ENCODE results near the gene ARHGAP33.
"Not testable (repeated sequence)": the region's sequence is repeated elsewhere in the genome, so short reads cannot be mapped to it uniquely, and the experiment has no call there.

Gene ARHGAP33

DNA sequence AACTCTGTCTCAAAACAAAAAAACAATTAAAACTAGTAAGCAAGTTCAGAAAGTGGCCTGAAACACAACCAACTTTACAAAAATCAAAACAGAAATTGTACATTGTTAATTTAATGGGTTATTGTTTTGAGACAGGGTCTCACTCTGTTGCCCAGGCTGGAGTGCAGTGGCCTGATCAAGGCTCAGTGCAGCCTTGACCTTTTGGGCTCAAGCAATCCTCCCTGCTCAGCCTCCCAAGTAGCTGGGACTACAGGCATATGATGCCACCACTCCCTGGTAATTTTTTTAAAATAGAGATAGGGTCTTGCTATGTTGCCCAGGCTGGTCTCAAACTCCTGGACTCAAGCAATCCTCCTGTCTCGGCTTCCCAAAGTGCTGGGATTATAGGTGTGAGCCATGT, 20.2 kb downstream of the ARHGAP33 start:
- DNase-seq, result not testable (repeated sequence)

DNA sequence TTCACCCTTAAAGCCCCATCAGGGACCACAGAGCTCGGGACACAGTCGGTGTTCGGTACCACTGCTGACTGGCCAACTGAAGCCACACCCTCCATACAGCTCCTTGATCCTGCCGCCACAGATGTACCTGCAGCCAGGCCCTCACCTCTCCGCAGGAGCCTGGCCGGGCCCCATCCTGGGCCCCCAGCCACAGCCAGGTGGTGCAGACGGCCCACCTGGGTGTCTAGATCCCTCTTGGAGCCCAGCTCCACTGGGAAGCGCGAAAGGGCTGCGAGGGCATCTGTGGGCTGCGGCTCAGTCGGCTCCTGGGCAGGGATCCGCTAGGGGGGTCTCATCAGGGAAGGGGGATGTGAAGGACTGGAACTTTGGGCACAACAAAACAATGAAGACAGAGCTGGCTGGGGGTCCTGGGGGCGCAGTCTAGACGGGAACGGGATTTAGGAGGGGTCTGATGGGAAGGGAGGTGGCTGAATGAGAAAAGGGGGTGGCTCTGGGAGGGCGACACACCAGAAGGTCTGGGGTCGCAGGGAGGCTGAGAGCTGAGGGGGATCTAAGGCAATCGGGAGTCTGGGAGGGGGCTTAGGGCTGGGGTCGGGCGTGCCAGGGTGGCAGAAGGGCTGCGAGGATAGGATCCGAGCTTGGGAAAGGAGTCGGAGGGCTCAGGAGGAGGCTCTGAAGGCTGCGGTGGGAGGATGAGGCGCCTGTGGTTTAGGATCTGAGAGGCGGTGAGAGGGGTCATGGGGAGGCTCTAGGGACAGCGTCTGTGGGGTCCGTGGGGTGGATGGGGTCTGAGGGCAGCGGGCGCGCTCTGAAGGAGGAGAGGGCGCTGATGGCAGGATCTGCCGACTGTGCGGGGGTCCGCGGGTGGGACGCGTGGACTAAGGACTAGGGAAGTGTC, 21.5 kb downstream of the ARHGAP33 start:
- no peak for DNase-seq

DNA sequence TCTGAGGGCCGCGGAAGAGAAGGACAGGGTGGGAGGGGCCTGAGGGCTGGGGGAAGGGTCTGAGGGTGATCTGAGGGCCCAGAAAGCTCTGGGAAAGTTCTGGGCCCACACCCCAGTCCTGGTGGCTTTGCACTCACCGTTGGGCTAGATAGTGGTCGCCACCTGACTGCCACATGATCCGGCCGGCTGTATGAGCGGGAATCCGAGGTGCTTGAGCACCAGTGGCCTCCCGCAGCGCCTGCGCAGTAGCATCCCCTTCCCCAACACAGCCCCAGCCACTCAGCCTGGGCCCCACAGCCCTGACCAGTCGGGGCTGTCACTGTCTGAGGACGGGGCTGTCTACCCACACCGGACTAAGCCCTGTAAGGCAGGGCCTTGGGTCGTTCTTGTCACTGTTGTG, 22.3 kb downstream of the ARHGAP33 start:
- DNase-seq, result no peak

DNA sequence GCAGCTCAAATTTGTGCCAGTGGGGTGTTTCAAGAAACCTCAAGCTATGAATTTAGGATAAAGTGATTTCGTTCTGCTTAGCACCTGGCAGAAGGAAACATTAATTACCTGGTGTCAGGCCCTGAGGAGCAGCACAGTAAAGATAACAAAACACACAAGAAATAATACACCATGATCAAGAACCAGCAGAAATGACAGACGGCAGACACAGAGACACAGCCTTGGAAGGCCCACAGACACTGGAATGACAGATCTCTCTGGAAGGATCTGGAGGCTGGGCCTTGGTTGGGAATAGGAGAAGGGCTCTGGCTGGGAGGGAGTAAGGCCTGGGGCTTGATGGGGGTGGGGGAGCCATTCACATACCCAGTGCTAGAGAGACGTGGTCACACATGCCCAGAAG, 26.5 kb downstream of the ARHGAP33 start:
- no peak for DNase-seq

DNA sequence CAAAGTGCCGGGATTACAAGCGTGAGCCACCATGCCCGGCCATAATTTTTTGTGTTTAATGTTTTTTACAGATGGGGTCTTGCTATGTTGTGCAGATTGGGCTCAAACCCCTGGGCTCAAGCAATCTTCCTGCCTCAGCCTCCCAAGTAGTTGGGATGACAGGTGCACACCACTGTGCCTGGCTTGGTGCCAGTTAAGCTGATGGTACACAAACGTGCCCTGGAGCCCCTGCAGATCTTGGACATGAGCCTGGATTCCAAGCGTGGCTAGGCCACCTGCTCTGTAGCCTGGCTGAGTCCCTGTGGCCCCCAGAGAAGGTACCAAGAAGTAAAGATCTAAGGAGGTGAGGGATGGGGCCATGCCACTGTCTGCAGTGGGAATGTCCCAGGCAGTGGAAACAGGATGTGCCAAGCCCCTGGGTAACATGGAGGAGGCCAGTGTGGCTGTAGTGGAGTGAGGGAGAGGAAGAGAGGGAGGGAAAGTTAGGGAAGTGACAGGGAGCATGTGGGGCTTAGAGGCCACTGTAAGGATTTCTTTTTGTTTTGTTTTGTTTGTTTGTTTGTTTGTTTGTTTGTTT, 30.2 kb downstream of the ARHGAP33 start:
- no peak for DNase-seq

DNA sequence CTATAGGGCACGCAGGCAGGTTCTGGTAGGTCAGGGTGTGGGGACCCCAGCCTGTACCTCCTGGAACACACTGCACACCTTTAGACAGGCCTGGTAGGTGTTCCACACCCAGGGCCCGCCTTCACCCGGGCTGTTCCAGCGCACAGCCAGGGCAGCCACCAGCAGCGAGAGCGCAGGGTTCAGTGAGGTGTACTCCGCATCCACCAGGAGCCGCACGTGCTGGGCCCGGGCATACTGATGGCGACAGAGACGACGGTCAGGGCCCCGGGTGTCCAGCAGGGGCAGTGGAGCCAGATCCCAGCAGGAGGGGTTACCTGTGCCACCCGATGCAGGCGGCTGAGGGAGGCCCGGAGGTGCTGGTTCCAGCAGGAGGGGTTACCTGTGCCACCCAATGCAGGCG, 31.2 kb downstream of the ARHGAP33 start:
- DNase-seq, result no peak

DNA sequence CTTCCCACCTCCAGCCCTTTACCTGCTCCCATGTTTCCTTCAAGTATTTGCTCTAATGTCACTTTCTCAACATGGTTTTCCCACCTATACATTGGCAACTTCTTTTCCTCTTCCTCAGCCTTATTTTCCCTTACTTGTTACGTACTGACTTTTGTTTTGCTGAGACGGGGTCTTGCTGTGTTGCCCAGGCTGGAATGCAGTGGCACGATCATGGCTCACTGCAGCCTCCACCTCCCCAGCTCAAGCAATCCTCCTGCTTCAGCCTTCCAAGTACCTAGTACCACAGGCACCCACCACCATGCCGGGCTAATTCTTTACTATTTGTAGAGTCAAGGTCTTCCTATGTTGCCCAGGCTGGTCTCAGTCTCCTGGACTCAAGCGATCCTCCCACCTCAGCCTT, 32.3 kb downstream of the ARHGAP33 start:
- DNase-seq, result no peak

DNA sequence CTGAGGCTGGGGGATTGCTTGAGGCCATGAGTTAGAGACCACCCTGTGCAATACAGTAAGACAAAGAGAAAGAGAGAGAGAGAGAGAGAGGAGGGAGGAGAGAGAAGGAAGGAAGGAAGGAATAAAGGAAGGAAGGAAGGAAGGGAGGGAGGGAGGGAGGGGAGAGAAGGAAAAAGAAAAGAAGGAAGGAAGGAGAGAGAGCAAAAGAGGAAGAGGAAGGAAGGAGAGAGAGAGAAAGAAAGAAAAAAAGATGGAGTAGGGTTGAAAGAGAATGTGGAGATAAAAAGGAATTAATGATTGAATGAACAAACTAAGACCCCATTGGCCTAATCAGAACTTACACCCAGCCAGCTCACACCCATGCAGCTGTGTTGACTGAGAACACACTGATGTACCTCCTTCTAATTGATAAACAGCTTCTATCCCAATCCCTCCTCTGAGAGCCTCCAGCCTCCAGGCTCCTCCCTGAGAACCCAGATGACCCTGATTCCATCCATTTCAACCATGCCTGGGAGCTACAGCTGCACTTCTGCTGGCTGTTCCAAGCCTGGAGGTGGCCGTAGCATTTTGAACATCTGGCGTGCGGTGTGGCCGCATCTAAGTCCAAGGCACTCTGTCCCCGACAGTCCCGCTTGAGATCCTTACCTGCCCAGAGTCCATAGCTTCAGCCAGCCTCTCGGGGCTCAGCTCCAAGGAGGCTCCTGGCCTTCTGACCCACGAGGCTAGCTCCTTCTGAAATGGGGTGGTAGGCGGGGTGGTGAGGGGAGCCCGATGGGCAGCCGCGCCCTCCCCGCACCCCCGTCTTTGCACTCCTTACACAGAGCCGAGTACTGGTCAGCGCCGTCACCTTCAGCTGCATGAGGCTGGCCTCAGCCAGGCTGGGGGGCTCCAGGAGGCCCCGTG, 36.2 kb downstream of the ARHGAP33 start:
- DNase-seq, result no peak

DNA sequence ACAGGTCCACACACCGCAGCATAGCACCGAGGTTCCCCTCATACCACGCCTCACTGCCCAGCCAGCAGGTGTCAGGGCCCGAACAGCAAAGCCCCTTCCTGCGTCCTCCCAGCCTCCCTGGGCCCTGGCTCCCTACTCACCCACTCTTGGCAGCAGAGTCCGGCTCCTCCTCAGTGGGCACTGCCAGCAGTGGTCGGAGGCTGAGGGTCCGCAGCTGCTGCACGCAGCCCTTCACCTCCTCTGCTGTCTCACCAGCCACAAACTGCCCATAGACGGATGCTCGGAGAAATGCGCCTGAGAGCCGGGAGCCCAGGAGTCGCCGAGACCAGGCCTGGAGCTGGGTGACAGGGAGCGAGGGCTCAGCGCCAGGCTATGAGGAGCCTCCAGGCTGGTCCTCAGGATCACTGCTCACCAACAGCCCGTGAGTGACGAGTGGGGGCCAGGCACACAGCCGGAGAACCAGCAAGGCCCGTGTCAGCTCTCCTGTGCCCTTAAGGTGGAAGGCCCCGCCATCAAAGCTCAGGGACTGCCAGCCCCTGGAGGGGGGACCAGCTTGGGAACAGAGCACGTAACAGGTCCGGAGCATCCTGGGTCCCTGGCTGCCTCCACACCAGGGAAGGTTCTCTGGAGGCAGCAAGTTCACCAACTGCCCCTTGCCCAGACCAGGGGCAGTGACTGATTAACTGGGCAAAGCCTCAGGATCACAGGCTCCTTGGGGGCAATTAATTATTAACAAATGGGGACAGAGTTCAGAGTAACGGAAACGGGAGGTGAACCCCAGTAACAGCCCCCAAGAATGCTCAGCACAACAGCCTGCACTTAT, 37.1 kb downstream of the ARHGAP33 start, which contains the start of gene PRODH2:
Gene PRODH2 (minus strand): TSS at position 626 of the 823 bp plus-strand sequence. CDS start 40 bp downstream, at position 586.
- no peak for DNase-seq

DNA sequence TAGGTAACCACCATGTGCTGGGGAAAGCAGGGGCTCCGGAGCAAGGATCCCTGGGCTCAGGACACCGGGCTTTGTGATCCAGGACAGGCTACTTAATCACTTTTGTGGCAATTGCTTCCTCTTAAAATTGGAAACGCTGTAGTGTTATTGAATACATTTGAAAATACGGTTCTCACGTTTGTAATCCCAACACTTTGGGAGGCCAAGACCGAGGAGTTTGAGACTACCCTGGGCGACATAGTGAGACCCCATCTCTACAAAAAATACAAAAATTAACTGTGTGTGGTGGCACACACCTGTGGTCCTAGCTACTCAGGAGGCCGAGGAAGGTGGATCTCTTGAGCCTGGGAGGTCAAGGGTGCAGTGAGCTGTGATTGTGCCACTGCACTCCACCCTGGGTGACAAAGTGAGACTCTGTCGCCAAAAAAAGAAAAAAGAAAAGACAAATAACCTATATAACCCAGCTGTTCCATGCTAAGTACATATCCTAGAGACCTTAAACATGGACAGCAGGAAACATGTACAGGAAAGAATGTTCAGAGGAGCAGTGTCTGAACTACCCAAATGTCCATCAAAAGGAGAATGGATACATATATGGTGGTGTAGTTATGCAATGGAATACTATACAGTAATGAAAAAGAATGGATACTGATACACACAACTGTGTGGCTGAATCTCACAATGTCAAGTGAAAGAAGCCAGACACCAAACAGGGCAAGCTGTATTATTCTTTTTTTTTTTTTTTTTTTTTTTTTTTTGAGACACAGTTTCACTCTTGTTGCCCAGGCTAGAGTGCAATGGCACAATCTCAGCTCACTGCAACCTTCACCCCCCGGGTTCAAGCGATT, 37.9 kb downstream of the ARHGAP33 start:
- DNase-seq, result no peak

DNA sequence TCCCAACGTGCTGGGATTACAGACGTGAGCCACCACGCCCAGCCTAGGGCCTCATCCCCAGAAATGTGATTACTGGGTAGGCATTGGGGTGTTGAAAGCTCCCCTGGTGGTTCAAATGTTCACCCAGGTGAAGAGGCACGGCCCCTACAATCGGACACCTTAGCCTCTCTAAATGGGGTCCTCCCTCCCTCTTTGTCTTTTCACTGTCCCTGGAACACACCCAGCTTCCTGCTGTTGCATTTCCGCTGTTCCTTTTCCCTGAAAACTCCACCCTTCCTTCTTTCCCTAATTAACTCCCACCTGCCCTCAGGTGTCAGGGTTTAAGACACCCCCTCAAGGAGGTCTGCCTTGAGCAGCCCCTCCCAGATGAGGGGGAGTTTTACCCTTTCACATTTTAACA, 40.9 kb downstream of the ARHGAP33 start:
- DNase-seq, result no peak

DNA sequence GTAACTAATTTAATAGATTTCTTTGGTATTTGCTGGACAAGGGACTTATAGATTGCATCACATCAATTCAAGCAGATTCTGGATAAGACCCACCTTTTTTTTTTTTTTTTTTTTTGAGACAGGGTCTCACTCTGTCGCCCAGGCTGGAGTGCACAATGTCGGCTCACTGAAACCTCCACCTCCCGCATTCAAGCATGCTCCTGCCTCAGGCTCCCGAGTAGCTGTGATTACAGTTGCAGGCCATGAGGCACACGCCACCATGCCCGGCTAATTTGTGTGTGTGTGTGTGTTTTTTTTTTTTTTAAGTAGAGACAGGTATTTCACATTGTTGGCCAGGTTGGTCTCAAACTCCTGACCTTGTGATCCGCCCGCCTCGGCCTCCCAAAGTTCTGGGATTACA, 41.5 kb downstream of the ARHGAP33 start:
- DNase-seq, result no peak

DNA sequence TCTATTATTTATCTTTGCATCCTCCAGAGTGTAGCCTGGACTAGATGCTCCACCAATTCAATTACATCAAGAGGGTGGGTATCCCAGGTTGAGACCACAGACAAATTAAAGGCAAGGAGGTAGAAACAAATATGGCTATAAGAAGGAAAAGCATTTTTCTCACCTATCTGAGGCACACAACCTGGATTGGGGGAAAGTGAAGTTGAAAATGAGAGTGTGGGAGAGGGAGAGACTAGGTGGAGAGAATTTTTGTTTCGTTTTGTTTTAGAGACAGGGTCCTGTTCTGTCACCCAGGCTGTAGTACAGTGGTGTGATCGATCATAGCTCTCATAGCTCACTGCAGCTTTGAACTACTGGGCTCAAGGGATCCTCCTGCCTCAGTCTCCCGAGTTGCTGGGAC, 43.1 kb downstream of the ARHGAP33 start:
- DNase-seq, result no peak

DNA sequence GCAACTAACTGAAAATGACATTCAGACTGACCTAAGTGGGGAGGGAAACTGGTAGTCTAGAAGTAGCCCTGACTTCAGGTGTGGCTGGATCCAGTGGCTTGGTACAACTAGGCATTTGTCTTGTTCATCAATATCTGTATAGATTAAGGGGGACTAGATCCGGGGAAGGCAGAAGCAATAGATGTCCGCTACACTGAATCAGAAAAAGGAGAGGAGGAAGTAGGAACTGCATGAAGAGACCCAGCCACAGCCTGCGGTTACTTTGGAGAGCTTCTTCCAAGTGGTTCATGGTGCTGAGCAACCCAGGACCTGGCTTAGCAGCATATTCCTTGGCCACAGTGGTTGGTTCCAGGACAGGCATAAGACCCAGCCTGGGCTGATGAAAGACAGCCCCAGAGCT, 47.2 kb downstream of the ARHGAP33 start:
- DNase-seq, result no peak

DNA sequence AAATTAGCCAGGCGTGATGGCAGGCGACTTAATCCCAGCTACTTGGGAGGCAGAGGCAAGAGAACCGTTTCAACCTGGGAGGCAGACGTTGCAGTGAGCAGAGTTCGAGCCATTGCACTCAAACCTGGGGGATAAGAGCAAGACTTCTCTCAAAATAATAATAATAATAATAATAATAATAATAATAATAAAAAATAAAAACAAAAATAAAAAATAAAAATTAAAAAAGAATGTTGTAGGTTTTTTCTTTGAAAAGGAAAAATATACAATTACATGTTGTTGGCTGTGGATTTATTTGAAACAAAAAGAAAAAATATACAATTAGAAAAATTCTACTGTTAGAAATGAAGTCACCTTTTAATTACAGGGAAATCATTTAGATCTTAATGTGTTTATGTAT, 48.8 kb downstream of the ARHGAP33 start:
- no peak for DNase-seq

DNA sequence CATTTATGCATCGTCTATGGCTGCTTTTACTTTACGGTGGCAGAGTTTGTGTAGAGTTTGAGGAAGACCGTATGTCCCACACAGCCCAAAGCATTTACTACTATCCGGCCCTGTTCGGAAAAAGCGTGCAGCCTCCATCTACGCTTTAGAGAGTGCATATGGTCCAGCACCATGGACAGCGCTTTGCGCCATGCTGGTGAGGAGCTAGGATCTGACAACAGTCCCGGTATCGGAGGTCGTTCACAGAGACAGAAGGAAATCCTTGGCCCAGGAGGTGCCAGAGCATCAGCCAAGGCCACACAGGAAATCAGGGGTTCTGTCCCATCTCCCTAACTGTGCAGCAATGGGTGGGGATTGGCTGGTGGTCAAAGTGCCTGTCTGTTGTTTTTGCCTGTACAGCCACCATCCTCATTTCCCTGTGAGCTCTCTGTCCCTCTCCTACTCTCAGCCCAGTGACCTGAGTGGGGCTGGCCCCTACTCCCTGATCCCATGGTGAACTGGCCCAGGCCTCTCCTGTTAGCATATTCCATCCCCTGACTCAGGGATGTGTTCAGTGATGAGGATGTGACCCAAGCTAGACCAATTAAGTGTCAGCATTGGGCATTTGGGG, 53.4 kb downstream of the ARHGAP33 start:
- no peak for DNase-seq

DNA sequence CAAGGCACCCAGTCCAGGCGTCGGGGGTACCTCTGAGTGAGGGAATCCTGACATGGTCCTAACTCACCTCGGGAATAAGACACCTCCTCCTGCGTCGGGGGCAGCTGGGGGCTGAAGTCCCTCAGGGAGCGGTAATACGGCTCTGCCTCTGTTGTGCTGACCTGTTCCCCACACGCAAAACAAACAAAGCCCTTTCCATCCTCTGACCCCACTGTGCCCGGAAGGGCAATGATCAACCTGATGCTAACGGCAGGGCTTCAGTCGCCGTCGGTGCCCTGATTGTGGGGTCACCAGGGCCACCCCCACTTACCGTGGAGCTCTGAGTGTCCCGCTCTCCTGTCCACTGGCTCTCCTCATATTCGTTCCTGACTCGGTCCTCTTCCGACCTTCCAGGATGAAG, 55.6 kb downstream of the ARHGAP33 start:
- no peak for DNase-seq

DNA sequence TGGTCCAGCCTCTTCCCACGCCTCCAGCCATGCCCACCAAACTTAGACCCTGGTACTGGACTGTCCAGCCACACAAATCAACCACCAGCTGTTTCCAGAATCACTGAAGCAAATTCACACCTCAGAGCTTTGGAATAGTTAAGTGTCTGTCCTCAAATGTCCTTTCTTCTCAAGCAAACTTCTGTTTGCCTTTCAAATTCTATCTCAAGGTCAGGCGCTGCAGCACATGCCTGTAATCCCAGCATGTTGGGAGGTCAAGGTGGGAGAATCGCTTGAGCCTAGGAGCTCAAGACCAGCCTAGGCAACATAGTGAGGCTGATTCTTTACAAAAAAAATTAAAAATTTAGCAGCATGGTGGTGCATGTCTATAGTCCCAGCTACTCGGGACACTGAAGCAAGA, 56.7 kb downstream of the ARHGAP33 start:
- no peak for DNase-seq

DNA sequence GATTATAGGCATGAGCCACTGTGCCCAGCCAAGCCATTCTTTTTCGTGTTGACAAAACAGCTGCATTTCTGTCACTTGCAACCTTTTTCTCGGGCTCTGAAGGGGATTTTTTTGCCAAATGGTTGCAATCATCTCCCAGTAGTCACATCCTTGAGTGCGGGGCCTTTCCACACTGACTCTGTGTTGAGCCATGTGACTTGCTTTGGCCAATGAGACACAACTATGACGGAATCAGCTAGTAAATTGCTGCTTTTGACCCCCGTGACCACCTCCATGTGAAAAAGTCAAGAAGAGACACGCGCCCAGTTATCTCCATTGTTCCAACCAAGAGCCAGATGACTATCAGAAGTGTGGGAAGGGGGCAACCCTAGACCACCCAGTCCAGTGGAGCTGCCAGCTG, 58.6 kb downstream of the ARHGAP33 start:
- no peak for DNase-seq

DNA sequence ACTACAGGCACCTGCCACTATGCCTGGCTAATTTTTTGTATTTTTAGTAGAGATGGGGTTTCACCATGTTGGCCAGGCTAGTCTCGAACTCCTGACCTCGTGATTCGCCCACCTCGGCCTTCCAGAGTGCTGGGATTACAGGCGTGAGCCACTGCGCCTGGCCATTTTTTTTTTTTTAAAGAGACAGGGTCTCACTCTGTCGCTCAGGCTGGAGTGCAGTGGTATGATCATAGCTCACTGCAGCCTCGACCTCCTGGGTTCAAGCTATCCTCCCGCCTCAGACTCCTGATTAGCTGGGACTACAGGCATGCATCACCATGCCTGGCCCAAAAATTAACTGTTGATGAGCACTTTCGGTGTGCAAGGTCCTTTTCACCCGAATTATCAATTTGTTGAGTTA, 60.7 kb downstream of the ARHGAP33 start:
- not testable (repeated sequence) for DNase-seq
